ENCODE results near the gene SPATA1.
"Not testable (repeated sequence)": the region's sequence is repeated elsewhere in the genome, so short reads cannot be mapped to it uniquely, and the experiment has no call there.

The SPATA1 gene

DNA sequence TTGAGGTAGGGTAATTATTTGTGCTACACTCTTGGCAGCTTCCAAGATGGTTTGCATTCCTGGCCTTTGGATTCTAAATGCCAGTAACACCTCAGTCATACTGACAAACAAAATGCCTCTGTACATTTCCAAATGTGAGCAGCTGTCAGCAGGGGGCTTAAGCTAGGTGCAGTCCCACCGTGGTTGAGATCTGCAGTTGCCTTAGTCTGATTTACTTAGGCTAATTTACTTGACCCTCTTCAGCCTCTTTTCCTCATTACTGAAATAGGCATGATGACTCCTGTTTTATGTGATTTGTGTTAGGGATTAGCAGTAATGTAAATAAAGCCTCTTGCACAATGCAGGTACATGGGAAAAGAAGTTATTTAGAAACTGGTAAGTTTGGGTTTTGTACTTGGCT, 13.5 kb upstream of the SPATA1 start:
- DNase-seq (ENCODE audit: low read depth), result no peak
- no peaks in the 10 kb centered on the region for H3K9me3 ChIP-seq (ENCODE audit: control insufficient read depth, low read length)

DNA sequence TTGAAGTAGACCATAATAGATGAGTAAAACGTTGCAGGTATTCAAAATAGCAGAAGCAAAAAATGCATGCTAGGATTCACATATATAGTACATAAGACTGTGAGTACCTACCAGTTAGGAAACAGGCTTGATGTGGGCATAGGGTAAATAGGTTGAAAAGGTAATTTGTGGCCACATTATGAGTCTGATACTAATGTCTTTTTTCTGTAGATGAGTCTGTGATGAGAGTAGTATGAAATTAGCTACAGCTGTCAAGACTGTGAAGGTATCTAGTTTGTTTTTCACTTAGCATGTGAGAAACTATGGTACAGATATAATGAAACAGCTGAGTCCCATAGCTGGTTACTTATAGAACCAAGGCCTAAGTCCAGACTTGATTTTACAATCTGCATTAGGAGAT, 12.4 kb upstream of the SPATA1 start:
- Histone ChIP-seq H3K27me3 (replicated peaks; ENCODE audit: control insufficient read depth, insufficient read depth, low read length) (no peaks in the 10 kb centered on the region), H3K4me3 (ENCODE audit: low read length) (no peak overlapping the region), H3K9ac (ENCODE audit: low read length) (no peak overlapping the region), H3K4me1 (ENCODE audit: control insufficient read depth, insufficient read depth, low read length) (no peaks in the 10 kb centered on the region), H3K36me3 (ENCODE audit: control insufficient read depth, insufficient read depth, low read length, severe bottlenecking) (peaks cover 87% of the 10 kb centered on the region), H3K9me3 (ENCODE audit: control insufficient read depth, low read length) (no peaks in the 10 kb centered on the region)
- no peak for DNase-seq (ENCODE audit: low read depth)

More for the DNA sequence above, 13.5 kb upstream of the SPATA1 start:
- Histone ChIP-seq H3K36me3 (ENCODE audit: control insufficient read depth, insufficient read depth, low read length, severe bottlenecking) (peaks cover 77% of the 10 kb centered on the region), H3K4me1 (ENCODE audit: control insufficient read depth, insufficient read depth, low read length) (peaks cover 4% of the 10 kb centered on the region), H3K27me3 (replicated peaks; ENCODE audit: control insufficient read depth, insufficient read depth, low read length) (no peaks in the 10 kb centered on the region), H3K9ac (ENCODE audit: low read length) (no peak overlapping the region), H3K4me3 (ENCODE audit: low read length) (no peak overlapping the region)

DNA sequence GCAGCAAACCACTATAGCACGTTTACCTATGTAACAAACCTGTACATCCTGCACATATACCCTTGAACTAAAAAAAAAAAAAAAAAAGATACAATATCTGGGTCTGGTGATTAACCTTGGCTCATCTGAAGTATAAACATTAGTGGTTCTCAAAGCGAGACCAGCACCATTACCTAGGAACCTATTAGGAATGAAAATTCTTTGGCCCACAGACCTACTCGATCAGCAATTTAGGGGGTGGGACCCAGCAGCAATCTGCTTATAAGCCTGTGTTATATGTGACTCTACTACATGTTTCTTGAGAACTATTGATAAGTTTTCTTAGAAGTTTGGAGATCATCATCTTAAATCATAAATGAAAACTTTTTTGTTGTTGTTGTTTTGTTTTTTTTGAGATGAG, 9.7 kb upstream of the SPATA1 start:
- DNase-seq (ENCODE audit: low read depth), result no peak
- Histone ChIP-seq H3K9me3 (ENCODE audit: control insufficient read depth, low read length) (no peaks in the 10 kb centered on the region), H3K36me3 (ENCODE audit: control insufficient read depth, insufficient read depth, low read length, severe bottlenecking) (peaks cover 92% of the 10 kb centered on the region), H3K4me1 (ENCODE audit: control insufficient read depth, insufficient read depth, low read length) (no peaks in the 10 kb centered on the region), H3K27me3 (replicated peaks; ENCODE audit: control insufficient read depth, insufficient read depth, low read length) (no peaks in the 10 kb centered on the region), H3K9ac (ENCODE audit: low read length) (no peak overlapping the region), H3K4me3 (ENCODE audit: low read length) (no peak overlapping the region)

DNA sequence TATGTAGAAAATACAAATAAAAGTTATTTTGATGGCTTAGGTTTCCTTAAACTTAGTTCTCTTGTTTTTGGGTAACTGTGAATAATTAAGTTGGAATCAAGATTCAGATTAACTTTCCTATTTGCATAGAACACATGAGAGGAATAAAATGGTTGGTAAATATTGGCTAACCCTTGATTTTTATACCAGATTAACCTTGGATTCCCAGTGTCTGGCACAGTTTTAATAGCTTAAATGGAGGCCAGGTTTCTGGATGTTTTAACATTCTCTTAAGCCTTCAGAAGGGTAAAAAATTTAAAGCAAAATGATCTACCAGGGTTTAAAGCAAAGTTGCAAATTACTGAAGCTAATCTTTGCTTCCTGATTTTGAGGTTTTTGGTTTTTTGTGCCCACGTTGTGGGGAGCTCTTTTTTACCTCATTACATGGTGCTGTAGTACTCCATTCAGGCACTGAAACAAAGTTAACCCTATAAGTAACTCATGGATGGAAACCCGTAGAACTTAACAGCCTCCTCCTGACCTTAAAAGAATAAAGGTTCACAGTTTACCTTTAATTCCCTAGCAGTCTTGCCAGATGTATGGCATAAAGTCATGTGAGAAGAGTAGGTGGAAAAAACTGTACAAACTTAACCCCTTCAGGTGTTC, 8.4 kb upstream of the SPATA1 start:
- H3K4me1 ChIP-seq (ENCODE audit: control insufficient read depth, insufficient read depth, low read length), result peaks cover 2% of the 10 kb centered on the region
- no peaks in the 10 kb centered on the region for H3K27me3 ChIP-seq (replicated peaks; ENCODE audit: control insufficient read depth, insufficient read depth, low read length)
- peaks cover 81% of the 10 kb centered on the region for H3K36me3 ChIP-seq (ENCODE audit: control insufficient read depth, insufficient read depth, low read length, severe bottlenecking)
- DNase-seq (ENCODE audit: low read depth), result no peak
- H3K9ac ChIP-seq (ENCODE audit: low read length), result no peak overlapping the region
- H3K4me3 ChIP-seq (ENCODE audit: low read length), result no peak overlapping the region
- no peaks in the 10 kb centered on the region for H3K9me3 ChIP-seq (ENCODE audit: control insufficient read depth, low read length)

DNA sequence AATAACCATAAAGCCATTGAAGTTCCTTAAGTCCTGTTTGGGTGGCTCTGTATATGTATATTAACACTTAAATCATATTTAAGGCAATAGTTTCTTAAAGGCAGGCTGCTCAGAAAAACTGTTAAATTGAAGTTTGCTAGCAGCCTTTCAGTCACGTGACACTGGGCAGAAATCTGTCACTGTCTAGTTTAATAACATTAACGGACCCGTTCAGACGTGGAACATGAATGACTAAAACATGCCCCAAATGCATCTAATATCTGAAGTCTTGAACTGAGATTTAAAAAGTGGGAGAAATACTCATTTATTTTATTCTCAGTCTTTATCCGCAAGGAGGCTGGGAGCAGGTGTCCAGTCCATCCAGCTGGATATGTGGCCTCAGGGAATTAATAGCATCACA, 3.3 kb upstream of the SPATA1 start:
- H3K9ac ChIP-seq (ENCODE audit: low read length), result no peak overlapping the region
- no peak for DNase-seq (ENCODE audit: low read depth)

DNA sequence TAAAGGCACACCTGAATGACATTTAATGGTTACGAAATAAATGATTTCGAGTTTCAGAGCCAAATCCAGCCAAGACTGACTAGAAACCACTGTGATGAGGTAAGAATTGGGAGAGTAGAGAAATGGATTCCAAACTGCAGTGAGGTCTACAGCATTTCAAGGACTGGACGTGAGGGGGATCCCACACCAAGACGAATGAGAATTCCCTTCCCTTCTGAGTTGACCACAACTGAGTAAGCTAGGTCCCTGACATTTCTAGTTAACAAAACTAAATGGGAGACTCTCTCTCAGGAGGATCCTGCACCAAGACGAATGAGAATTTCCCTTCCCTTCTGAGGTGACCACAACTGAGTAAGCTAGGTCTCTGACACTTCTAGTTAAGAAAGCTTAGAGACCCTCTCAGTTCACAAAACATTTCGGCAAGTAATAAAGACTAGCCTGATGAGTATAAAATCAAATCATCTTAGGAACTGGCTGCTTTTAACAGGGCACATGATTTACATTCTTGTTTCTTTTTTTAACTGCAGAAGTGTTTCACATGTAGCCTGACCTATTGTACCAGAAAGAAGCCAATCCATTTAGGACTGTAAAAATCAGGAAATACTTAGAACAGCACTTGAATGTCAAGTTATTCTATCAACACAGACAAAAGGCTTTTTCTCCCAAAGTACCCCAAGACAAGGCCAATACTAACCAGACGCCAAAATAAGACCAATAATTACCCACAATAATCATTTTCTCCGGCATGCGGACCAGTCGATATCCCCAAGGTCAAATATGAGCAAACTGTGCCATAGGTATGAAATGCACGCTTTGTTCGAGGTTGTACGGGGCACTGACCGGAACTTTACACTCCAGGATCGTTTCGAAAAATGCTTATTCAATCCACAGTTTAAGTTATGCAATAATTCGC, 1.4 kb upstream of the SPATA1 start:
- no peaks in the 10 kb centered on the region for H3K9me3 ChIP-seq (ENCODE audit: control insufficient read depth, low read length)
- H3K36me3 ChIP-seq (ENCODE audit: control insufficient read depth, insufficient read depth, low read length, severe bottlenecking), result peaks cover 18% of the 10 kb centered on the region
- H3K4me3 ChIP-seq (ENCODE audit: low read length), result peak overlapping the region; percentile 91
- DNase-seq (ENCODE audit: low read depth), result peak; percentile 72
- peaks cover 28% of the 10 kb centered on the region for H3K4me1 ChIP-seq (ENCODE audit: control insufficient read depth, insufficient read depth, low read length)
- no peaks in the 10 kb centered on the region for H3K27me3 ChIP-seq (replicated peaks; ENCODE audit: control insufficient read depth, insufficient read depth, low read length)
- H3K9ac ChIP-seq (ENCODE audit: low read length), result peak overlapping the region; percentile 94

More for the DNA sequence above, 3.3 kb upstream of the SPATA1 start:
- Histone ChIP-seq H3K36me3 (ENCODE audit: control insufficient read depth, insufficient read depth, low read length, severe bottlenecking) (peaks cover 37% of the 10 kb centered on the region), H3K4me3 (ENCODE audit: low read length) (no peak overlapping the region), H3K9me3 (ENCODE audit: control insufficient read depth, low read length) (no peaks in the 10 kb centered on the region), H3K27me3 (replicated peaks; ENCODE audit: control insufficient read depth, insufficient read depth, low read length) (no peaks in the 10 kb centered on the region), H3K4me1 (ENCODE audit: control insufficient read depth, insufficient read depth, low read length) (peaks cover 24% of the 10 kb centered on the region)

DNA sequence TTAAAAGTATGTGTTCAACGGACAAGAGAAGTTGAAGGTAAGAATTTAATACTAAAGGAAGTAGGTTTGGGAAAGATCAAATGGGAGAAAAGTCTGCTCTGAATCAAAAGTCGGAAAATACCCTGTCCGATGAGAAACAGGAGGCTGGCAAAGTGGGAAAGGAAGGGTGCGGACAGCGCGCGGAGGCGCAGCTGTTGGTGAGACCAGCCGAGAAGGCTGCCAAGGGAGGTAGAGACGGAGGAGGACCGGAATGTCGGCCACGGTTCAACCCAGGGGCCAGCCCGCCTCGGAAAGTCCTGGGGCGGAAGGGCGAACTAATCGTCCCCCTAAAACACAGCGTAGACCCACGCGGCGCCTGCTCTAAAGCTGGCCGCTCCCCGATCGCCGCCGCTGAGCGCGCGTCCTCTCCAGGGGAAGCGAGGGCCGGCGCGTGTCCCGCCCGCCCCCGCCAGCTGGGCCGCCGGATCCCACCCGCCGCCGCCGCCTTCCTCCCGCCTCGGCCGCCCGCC, 639 bp upstream of the SPATA1 start:
- Histone ChIP-seq H3K36me3 (ENCODE audit: control insufficient read depth, insufficient read depth, low read length, severe bottlenecking) (peaks cover 11% of the 10 kb centered on the region), H3K4me1 (ENCODE audit: control insufficient read depth, insufficient read depth, low read length) (peaks cover 28% of the 10 kb centered on the region), H3K4me3 (ENCODE audit: low read length) (peak overlapping the region; percentile 91), H3K9me3 (ENCODE audit: control insufficient read depth, low read length) (no peaks in the 10 kb centered on the region), H3K27me3 (replicated peaks; ENCODE audit: control insufficient read depth, insufficient read depth, low read length) (no peaks in the 10 kb centered on the region), H3K9ac (ENCODE audit: low read length) (peak overlapping the region; percentile 94)
- peak; percentile 86 for DNase-seq (ENCODE audit: low read depth)

DNA sequence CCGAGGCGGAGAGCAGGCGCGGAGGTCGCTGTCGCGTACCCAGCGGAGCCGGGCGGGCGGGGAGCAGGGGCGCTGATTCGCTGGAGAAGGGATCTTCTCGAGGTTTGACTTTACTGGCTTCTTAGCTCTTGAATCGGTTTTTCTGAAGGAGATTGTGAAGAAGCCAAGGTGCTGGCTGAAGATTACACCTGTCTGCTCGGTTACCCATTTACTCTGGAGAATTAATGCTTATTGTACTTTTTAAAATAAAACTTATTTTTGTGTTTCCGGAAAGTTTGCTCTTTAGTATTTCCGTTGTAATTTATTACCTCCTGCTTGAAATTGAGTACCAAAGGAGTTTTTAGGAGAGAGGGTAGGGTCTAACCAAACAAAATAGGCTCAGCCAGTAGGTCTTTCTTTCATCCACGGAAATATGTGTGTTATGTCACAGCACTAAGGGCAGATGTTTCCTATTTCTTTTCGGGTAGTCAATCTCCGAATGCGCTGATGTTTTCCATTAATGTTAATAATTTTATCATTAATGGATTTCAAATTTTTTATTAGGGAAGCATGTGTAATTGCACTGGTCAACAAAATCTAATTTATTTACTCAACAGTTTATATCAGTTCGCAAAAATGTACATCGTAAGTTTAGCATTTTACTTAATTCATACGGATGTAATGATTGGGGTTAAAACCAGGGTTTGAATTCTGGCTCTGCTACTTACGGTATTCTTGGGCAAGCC, 705 bp downstream of the SPATA1 start:
- DNase-seq (ENCODE audit: low read depth), result no peak
- Histone ChIP-seq H3K27me3 (replicated peaks; ENCODE audit: control insufficient read depth, insufficient read depth, low read length) (no peaks in the 10 kb centered on the region), H3K36me3 (ENCODE audit: control insufficient read depth, insufficient read depth, low read length, severe bottlenecking) (no peaks in the 10 kb centered on the region), H3K4me3 (ENCODE audit: low read length) (peak overlapping the region; percentile 91), H3K9me3 (ENCODE audit: control insufficient read depth, low read length) (no peaks in the 10 kb centered on the region), H3K4me1 (ENCODE audit: control insufficient read depth, insufficient read depth, low read length) (peaks cover 28% of the 10 kb centered on the region), H3K9ac (ENCODE audit: low read length) (peak overlapping the region; percentile 94)

DNA sequence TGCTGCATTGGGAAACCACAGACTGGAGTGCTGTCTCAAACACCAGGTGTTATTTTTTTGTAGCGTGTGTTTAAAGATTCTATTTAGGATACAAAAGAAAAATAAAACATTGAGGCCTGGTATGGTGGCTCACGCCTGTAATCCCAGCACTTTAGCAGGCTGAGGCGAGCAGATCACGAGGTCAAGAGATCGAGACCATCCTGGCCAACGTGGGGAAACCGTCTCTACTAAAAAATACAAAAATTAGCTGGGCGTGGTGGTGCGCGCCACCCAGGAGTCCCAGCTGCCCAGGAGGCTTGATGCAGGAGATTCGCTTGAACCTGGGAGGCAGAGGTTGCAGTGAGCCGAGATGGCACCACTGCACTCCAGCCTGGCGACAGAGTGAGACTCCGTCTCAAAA, 1.7 kb downstream of the SPATA1 start:
- H3K4me3 ChIP-seq (ENCODE audit: low read length); H3K9me3 ChIP-seq (ENCODE audit: control insufficient read depth, low read length); H3K36me3 ChIP-seq (ENCODE audit: control insufficient read depth, insufficient read depth, low read length, severe bottlenecking); H3K9ac ChIP-seq (ENCODE audit: low read length); H3K27me3 ChIP-seq (replicated peaks; ENCODE audit: control insufficient read depth, insufficient read depth, low read length); DNase-seq (ENCODE audit: low read depth): not testable (repeated sequence)
- peaks cover 25% of the 10 kb centered on the region for H3K4me1 ChIP-seq (ENCODE audit: control insufficient read depth, insufficient read depth, low read length)

DNA sequence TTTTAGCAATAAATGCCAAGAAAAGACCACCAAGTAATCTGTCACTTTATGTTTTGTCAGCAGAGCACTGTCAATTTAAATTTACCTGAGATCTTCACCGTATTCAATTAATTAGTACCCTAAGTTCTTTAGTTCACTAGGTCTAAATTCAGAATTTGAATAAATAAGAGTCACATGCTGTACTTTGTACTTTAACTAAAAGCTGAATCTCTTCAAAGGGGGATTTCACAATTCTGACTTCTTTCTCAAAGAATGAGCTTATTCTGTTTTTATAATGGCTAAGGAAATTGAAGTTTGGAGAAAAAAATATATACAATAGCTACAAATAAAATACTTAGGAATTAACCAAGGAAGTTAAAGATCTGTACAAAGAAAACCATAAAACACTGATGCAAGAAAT, 2.3 kb downstream of the SPATA1 start:
- H3K4me3 ChIP-seq (ENCODE audit: low read length), result no peak overlapping the region
- H3K27me3 ChIP-seq (replicated peaks; ENCODE audit: control insufficient read depth, insufficient read depth, low read length), result no peaks in the 10 kb centered on the region
- H3K9ac ChIP-seq (ENCODE audit: low read length), result no peak overlapping the region
- H3K4me1 ChIP-seq (ENCODE audit: control insufficient read depth, insufficient read depth, low read length), result peaks cover 19% of the 10 kb centered on the region
- peak; percentile 39 for DNase-seq (ENCODE audit: low read depth)
- no peaks in the 10 kb centered on the region for H3K9me3 ChIP-seq (ENCODE audit: control insufficient read depth, low read length)
- no peaks in the 10 kb centered on the region for H3K36me3 ChIP-seq (ENCODE audit: control insufficient read depth, insufficient read depth, low read length, severe bottlenecking)

DNA sequence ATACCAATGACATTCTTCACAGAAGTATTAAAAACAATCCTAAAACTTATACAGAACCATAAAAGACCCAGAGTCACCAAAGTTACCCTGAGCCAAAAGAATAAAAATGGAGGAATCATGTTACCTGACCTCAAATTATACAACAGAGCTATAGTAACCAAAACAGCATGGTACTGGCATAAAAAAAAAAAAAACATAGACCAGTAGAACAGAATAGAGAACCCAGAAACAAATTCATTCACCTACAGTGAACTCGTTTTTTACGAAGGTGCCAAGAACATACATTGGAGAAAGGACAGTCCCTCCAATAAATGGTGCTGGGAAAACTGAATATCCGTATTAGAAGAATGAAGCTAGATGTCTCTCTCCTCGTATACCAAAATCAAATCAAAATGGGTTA, 2.8 kb downstream of the SPATA1 start:
- H3K9me3 ChIP-seq (ENCODE audit: control insufficient read depth, low read length), result no peaks in the 10 kb centered on the region
- H3K9ac ChIP-seq (ENCODE audit: low read length), result no peak overlapping the region
- H3K4me3 ChIP-seq (ENCODE audit: low read length), result no peak overlapping the region
- no peaks in the 10 kb centered on the region for H3K27me3 ChIP-seq (replicated peaks; ENCODE audit: control insufficient read depth, insufficient read depth, low read length)
- peaks cover 14% of the 10 kb centered on the region for H3K4me1 ChIP-seq (ENCODE audit: control insufficient read depth, insufficient read depth, low read length)
- no peak for DNase-seq (ENCODE audit: low read depth)
- no peaks in the 10 kb centered on the region for H3K36me3 ChIP-seq (ENCODE audit: control insufficient read depth, insufficient read depth, low read length, severe bottlenecking)
